ENCODE results near the gene DTD1. TPM values are rescaled to one million over a fixed set of nuclear protein-coding genes. Genes with fewer than 3 reads are reported as not detected.

The DTD1 gene
- total and polyA plus RNA-seq, 2 of the 13 experiments (the other 11 are each of a cell fraction or from before 2014, with no cell fraction given): 41.2 to 79.3 TPM

- TF ChIP-seq HOMEZ (CRISPR knock-in tag; IDR thresholded peaks at IDR 0.05; ENCODE audit: low read depth) (no peak), MXD1 (CRISPR knock-in tag; IDR thresholded peaks at IDR 0.05) (no peak), KDM5A (IDR thresholded peaks at IDR 0.05; ENCODE audit: borderline replicate concordance, low read length) (no peak), DPF2 (CRISPR knock-in tag; IDR thresholded peaks at IDR 0.05; ENCODE audit: borderline replicate concordance, low read depth) (no peak), ZFP36L2 (CRISPR knock-in tag; IDR thresholded peaks at IDR 0.05) (no peak), SMARCC2 (IDR thresholded peaks at IDR 0.05) (no peak), SSRP1 (CRISPR knock-in tag; IDR thresholded peaks at IDR 0.05) (0 out of 2 replicates have a peak, but pooled peaks have one; percentile 4), ZNF790 (CRISPR knock-in tag; IDR thresholded peaks at IDR 0.05; ENCODE audit: borderline replicate concordance) (0 out of 2 replicates have a peak, but pooled peaks have one; percentile 40), CBX2 (IDR thresholded peaks at IDR 0.05; ENCODE audit: low read depth, low read length) (no peak), CBX2 (CRISPR knock-in tag; IDR thresholded peaks at IDR 0.05; ENCODE audit: low read depth) (no peak), IRX3 (CRISPR knock-in tag; IDR thresholded peaks at IDR 0.05; ENCODE audit: borderline replicate concordance, low read depth) (0 out of 2 replicates have a peak, but pooled peaks have one; percentile 72), ZNF20 (CRISPR knock-in tag; IDR thresholded peaks at IDR 0.05) (0 out of 2 replicates have a peak, but pooled peaks have one; percentile 42), TEAD3 (CRISPR knock-in tag; optimal IDR thresholded peaks at IDR 0.05; ENCODE audit: borderline replicate concordance) (peak; percentile 17), ZNF432 (CRISPR knock-in tag; IDR thresholded peaks at IDR 0.05; ENCODE audit: borderline replicate concordance) (no peak), NFE2L2 (IDR thresholded peaks at IDR 0.05; ENCODE audit: low read length) (no peak), SNAPC5 (CRISPR knock-in tag; IDR thresholded peaks at IDR 0.05; ENCODE audit: borderline replicate concordance) (0 out of 2 replicates have a peak, but pooled peaks have one; percentile 42), CREBL2 (CRISPR knock-in tag; IDR thresholded peaks at IDR 0.05; ENCODE audit: borderline replicate concordance) (no peak), MED1 (CRISPR knock-in tag; IDR thresholded peaks at IDR 0.05) (no peak), ZNF879 (CRISPR knock-in tag; IDR thresholded peaks at IDR 0.05) (0 out of 2 replicates have a peak, but pooled peaks have one; percentile 42), KLF9 (CRISPR knock-in tag; IDR thresholded peaks at IDR 0.05; ENCODE audit: low read depth) (no peak)
Observed at GRCh38 chr20:18794428-18794787, 206.6 kb downstream of the DTD1 start (continued).
